ENCODE measurements around the gene MT1B.

The MT1B gene

GRCh38 chr16:56651586-56651985 is at the start of gene MT1B:
MT1B (plus strand) TSS chr16:56651886; CDS start chr16:56651954, 68 bp downstream.
- DNase-seq (ENCODE audit: low read depth): no peak

- peak; percentile 32 for DNase-seq (ENCODE audit: low read depth)
Measured at GRCh38 chr16:56603589-56603988, 48.1 kb upstream of the MT1B start.

GRCh38 chr16:56604966-56605365 is 46.7 kb upstream of the MT1B start:
- DNase-seq (ENCODE audit: low read depth): no peak

- DNase-seq (ENCODE audit: low read depth): no peak
Measured at GRCh38 chr16:56605475-56605874, 46.2 kb upstream of the MT1B start.

GRCh38 chr16:56606071-56606475 is 45.6 kb upstream of the MT1B start:
- DNase-seq (ENCODE audit: low read depth): peak; percentile 83

- DNase-seq (ENCODE audit: low read depth): peak; percentile 94
Measured at GRCh38 chr16:56606476-56607108, 45.1 kb upstream of the MT1B start.

GRCh38 chr16:56607109-56607618 is 44.5 kb upstream of the MT1B start:
- peak; percentile 98 for DNase-seq (ENCODE audit: low read depth)

- DNase-seq (ENCODE audit: low read depth): no peak
Measured at GRCh38 chr16:56607675-56608042, 44.0 kb upstream of the MT1B start.

- peak; percentile 99 for DNase-seq (ENCODE audit: low read depth)
Measured at GRCh38 chr16:56608043-56608875, 43.4 kb upstream of the MT1B start, which contains the start of gene MT2A. MT2A (plus strand) TSS chr16:56608584; CDS start chr16:56608656, 72 bp downstream.

- no peak for DNase-seq (ENCODE audit: low read depth)
Measured at GRCh38 chr16:56608876-56609462, 42.7 kb upstream of the MT1B start.

- peak; percentile 93 for DNase-seq (ENCODE audit: low read depth)
Measured at GRCh38 chr16:56609463-56609921, 42.2 kb upstream of the MT1B start.

- DNase-seq (ENCODE audit: low read depth): peak; percentile 98
Measured at GRCh38 chr16:56610017-56610608, 41.6 kb upstream of the MT1B start.

- DNase-seq (ENCODE audit: low read depth): peak; percentile 70
Measured at GRCh38 chr16:56610609-56611111, 41.0 kb upstream of the MT1B start.

- peak; percentile 71 for DNase-seq (ENCODE audit: low read depth)
Measured at GRCh38 chr16:56611281-56611833, 40.3 kb upstream of the MT1B start.

- no peak for DNase-seq (ENCODE audit: low read depth)
Measured at GRCh38 chr16:56613706-56614105, 38.0 kb upstream of the MT1B start.

GRCh38 chr16:56614549-56614991 is 37.1 kb upstream of the MT1B start:
- peak; percentile 81 for DNase-seq (ENCODE audit: low read depth)

- DNase-seq (ENCODE audit: low read depth): peak; percentile 54
Measured at GRCh38 chr16:56615353-56615752, 36.3 kb upstream of the MT1B start.

- DNase-seq (ENCODE audit: low read depth): no peak
Measured at GRCh38 chr16:56616608-56617211, 35.0 kb upstream of the MT1B start.

- DNase-seq (ENCODE audit: low read depth): peak; percentile 82
Measured at GRCh38 chr16:56617212-56618085, 34.2 kb upstream of the MT1B start.

- no peak for DNase-seq (ENCODE audit: low read depth)
Measured at GRCh38 chr16:56618138-56618537, 33.5 kb upstream of the MT1B start.

All from iris pigment epithelial cell (primary cell).